BLaER1 (cell line): ENCODE data around the gene NECAB3.
A peak's percentile ranks its signal among the peaks of the same experiment; 100 is the strongest.

Source experiments
- H3K27ac ChIP-seq: shearing (Covaris generic); formaldehyde crosslinking; 2 replicates; pipeline ENCODE4 v1.8.1; 2022
- H3K27me3 ChIP-seq: shearing (Covaris generic); formaldehyde crosslinking; 2 replicates; pipeline ENCODE4 v1.8.1; 2022
- H3K36me3 ChIP-seq: shearing (Covaris generic); formaldehyde crosslinking; 2 replicates; pipeline ENCODE4 v1.8.1; 2022
- H3K4me1 ChIP-seq: shearing (Covaris generic); formaldehyde crosslinking; 2 replicates; pipeline ENCODE4 v1.8.1; 2022
- H3K4me2 ChIP-seq: shearing (Covaris generic); formaldehyde crosslinking; 2 replicates; pipeline ENCODE4 v1.8.1; 2022
- H3K4me3 ChIP-seq: shearing (Covaris generic); formaldehyde crosslinking; 2 replicates; pipeline ENCODE4 v1.8.1; 2022
- H3K9ac ChIP-seq: shearing (Covaris generic); formaldehyde crosslinking; 2 replicates; pipeline ENCODE4 v1.8.1; 2022
- H3K9me3 ChIP-seq: shearing (Covaris generic); formaldehyde crosslinking; 2 replicates; pipeline ENCODE4 v1.8.1; 2022
- H4K20me1 ChIP-seq: shearing (Covaris generic); formaldehyde crosslinking; 2 replicates; pipeline ENCODE4 v1.8.1; 2022
- Cebpa-rat ChIP-seq: shearing (Covaris generic); IDR thresholded peaks from 2 replicates; pipeline ENCODE4 v1.8.1; 2022

The NECAB3 gene

DNA sequence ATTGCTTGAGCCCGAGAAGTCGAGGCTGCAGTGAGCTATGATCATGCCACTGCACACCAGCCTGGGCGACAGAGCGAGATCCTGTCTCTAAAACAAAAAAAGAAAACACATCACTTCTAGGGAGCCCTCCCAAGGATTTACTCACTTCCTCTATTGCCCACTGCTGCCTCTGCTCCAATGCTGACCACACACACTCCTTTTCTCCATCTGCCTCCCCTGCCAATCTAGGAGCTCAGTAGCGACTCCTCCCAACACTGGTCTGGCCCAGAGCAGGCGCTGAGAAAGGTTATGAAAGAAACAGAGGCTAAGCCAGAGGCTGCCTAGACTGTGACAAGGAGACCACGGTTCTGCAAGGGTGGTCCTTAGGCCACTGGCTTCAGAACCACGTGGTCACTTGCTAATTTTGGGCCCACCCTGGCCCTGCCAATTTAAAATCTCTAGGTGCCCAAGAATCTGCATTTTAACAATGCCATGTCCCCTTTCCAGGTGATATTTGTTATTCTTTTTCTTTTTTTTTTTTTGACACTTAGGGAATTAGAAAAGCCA is 13.2 kb upstream of the NECAB3 start:
- Histone ChIP-seq H3K9me3 (no peaks in the 10 kb centered on the region), H4K20me1 (peaks cover 29% of the 10 kb centered on the region), H3K4me2 (peak overlapping the region; percentile 79), H3K4me1 (peaks cover 90% of the 10 kb centered on the region), H3K4me3 (no peak overlapping the region), H3K27ac (peak overlapping the region; percentile 85), H3K27me3 (no peaks in the 10 kb centered on the region), H3K9ac (peak overlapping the region; percentile 56), H3K36me3 (peaks cover 7% of the 10 kb centered on the region; the same call in 1 of the 2 replicates)
- no peak for TF ChIP-seq Cebpa-rat

DNA sequence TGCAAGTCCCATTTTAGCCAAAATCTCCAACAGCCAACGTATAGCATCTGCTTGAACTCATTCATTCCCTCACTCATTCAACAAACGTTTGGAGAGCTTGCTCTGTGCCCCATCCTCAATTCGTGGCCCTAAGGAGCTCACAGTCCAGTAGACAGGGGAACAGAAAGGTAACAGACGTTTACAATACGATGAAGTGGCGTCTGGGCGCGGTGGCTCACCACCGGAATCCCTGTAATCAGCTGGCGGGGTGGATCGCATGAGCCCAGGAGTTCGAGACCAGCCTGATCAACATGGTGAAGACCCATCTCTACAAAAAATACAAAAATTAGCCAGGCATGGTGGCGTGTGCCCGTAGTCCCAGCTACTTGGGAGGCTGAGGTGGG is 12.7 kb upstream of the NECAB3 start:
- TF ChIP-seq Cebpa-rat: no peak
- no peaks in the 10 kb centered on the region for H3K27me3 ChIP-seq
- peak overlapping the region; percentile 56; the same call in 1 of the 2 replicates for H3K9ac ChIP-seq
- peak overlapping the region; percentile 92; the same call in 1 of the 2 replicates for H3K4me3 ChIP-seq
- peak overlapping the region; percentile 85 for H3K27ac ChIP-seq
- peaks cover 12% of the 10 kb centered on the region; the same call in 1 of the 2 replicates for H3K36me3 ChIP-seq
- H3K4me1 ChIP-seq: peaks cover 90% of the 10 kb centered on the region
- peak overlapping the region; percentile 79 for H3K4me2 ChIP-seq
- peaks cover 34% of the 10 kb centered on the region for H4K20me1 ChIP-seq
- no peaks in the 10 kb centered on the region for H3K9me3 ChIP-seq

- Histone ChIP-seq H3K9me3 (no peaks in the 10 kb centered on the region), H3K36me3 (peaks cover 13% of the 10 kb centered on the region), H4K20me1 (peaks cover 40% of the 10 kb centered on the region), H3K27me3 (no peaks in the 10 kb centered on the region), H3K4me2 (peak within 1 kb of the TSS; percentile 96), H3K4me1 (peaks cover 90% of the 10 kb centered on the region), H3K27ac (peak within 1 kb of the TSS; percentile 98), H3K9ac (peak within 1 kb of the TSS; percentile 97), H3K4me3 (peak within 1 kb of the TSS; percentile 92)
- TF ChIP-seq Cebpa-rat: no peak
Measured at GRCh38 chr20:33686100-33686983, 12.1 kb upstream of the NECAB3 start, which contains the start of gene E2F1. E2F1 (minus strand) TSS chr20:33686385; CDS start chr20:33686264, 121 bp downstream.

GRCh38 chr20:33685328-33686099 is 11.3 kb upstream of the NECAB3 start:
- Histone ChIP-seq H3K4me3 (peak overlapping the region; percentile 92), H3K27me3 (no peaks in the 10 kb centered on the region), H4K20me1 (peaks cover 49% of the 10 kb centered on the region), H3K36me3 (peaks cover 21% of the 10 kb centered on the region), H3K9ac (peak overlapping the region; percentile 97), H3K4me1 (peaks cover 90% of the 10 kb centered on the region), H3K4me2 (peak overlapping the region; percentile 96), H3K9me3 (no peaks in the 10 kb centered on the region), H3K27ac (peak overlapping the region; percentile 98)
- no peak for TF ChIP-seq Cebpa-rat

DNA sequence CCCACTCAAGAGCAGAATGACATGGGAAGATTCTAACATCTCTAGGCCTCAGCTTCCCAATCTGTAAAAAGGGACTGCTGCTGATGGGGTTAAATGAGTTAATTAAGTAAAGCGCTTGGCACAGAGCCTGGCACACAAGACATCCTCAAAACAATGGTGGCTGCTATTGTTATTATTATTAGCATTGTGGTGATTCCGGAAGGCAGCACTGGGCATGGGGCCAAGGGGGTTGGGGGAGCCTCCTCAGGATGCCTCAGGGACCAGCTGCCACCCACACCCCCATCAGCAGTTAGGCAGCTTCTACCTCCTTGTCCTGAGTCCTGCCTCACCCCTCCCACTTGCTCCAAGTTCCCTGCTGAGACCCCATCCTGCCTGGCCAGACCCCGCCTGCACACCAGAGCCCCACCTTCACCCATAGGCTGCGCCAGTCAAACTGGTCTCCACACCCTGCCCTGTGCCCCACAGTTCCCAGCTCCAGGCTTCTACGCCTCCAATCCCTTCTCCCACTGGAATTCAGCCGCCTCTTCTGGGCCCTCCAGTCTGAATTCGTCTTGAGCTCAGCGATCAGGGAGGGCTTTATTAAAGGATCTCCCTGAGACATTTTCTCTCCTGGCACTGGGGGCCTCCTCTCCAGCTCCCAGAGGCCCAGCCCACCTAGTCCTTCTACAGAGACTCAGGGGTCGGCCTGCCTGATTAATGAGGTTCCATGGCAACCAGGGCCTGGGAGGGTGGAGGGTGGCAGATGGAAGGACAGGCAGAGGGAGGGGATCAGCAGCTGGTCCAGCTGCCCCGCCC is 10.5 kb upstream of the NECAB3 start:
- peak overlapping the region; percentile 98 for H3K27ac ChIP-seq
- H3K36me3 ChIP-seq: peaks cover 29% of the 10 kb centered on the region
- peak overlapping the region; percentile 96 for H3K4me2 ChIP-seq
- H3K27me3 ChIP-seq: no peaks in the 10 kb centered on the region
- peak overlapping the region; percentile 97 for H3K9ac ChIP-seq
- peaks cover 56% of the 10 kb centered on the region for H4K20me1 ChIP-seq
- H3K9me3 ChIP-seq: no peaks in the 10 kb centered on the region
- peak overlapping the region; percentile 92 for H3K4me3 ChIP-seq
- peaks cover 91% of the 10 kb centered on the region for H3K4me1 ChIP-seq
- no peak for TF ChIP-seq Cebpa-rat

GRCh38 chr20:33681728-33682353 is 7.6 kb upstream of the NECAB3 start:
- TF ChIP-seq Cebpa-rat: no peak
- Histone ChIP-seq H3K9me3 (no peaks in the 10 kb centered on the region), H3K4me2 (peak overlapping the region; percentile 96), H3K9ac (peak overlapping the region; percentile 72), H4K20me1 (peaks cover 84% of the 10 kb centered on the region), H3K27ac (peak overlapping the region; percentile 98), H3K36me3 (peaks cover 57% of the 10 kb centered on the region), H3K27me3 (no peaks in the 10 kb centered on the region), H3K4me3 (no peak overlapping the region), H3K4me1 (peaks cover 76% of the 10 kb centered on the region)

GRCh38 chr20:33681288-33681687 is 7.1 kb upstream of the NECAB3 start:
- no peak for TF ChIP-seq Cebpa-rat
- Histone ChIP-seq H3K4me3 (no peak overlapping the region), H4K20me1 (peaks cover 88% of the 10 kb centered on the region), H3K4me2 (peak overlapping the region; percentile 62), H3K27ac (peak overlapping the region; percentile 54; the same call in 1 of the 2 replicates), H3K36me3 (peaks cover 62% of the 10 kb centered on the region), H3K9me3 (no peaks in the 10 kb centered on the region), H3K4me1 (peaks cover 72% of the 10 kb centered on the region), H3K27me3 (no peaks in the 10 kb centered on the region), H3K9ac (0 out of 2 replicates have a peak overlapping the region, but pooled peaks have one; percentile 35)

- Histone ChIP-seq H3K9ac (0 out of 2 replicates have a peak overlapping the region, but pooled peaks have one; percentile 12), H3K4me2 (peak overlapping the region; percentile 62), H3K36me3 (peaks cover 68% of the 10 kb centered on the region), H4K20me1 (peaks cover 94% of the 10 kb centered on the region), H3K27ac (peak overlapping the region; percentile 54; the same call in 1 of the 2 replicates), H3K27me3 (no peaks in the 10 kb centered on the region), H3K9me3 (no peaks in the 10 kb centered on the region), H3K4me1 (peaks cover 74% of the 10 kb centered on the region), H3K4me3 (no peak overlapping the region)
- no peak for TF ChIP-seq Cebpa-rat
Measured at GRCh38 chr20:33680686-33681085, 6.5 kb upstream of the NECAB3 start.
